ENCODE data around the gene AKAP13.

AKAP13 gene

DNA sequence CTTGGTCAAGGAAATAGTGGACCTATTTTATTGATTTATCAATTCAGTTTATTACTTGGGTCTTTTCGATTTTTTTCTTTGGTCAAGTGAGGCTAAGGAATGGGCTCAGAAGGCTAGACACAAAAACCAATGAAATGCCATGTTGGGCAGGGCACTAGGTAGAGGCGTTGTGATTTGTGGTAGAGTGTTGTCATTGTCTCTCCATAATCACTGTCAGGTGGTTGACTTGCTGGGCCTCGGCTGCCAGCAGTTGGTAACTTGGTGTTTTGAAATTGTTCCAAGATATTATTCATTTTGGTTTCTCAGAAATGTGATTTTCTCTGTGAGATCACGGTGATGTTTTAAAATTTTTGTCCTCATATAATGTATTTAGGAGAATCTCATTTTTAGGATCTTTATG lies 240.7 kb downstream of the AKAP13 start:
- DNase-seq (ENCODE audit: low read depth in 2 of 2): no peak

GRCh38 chr15:85622221-85622831 lies 241.9 kb downstream of the AKAP13 start:
- DNase-seq (ENCODE audit: low read depth in 2 of 2): no peak

GRCh38 chr15:85623315-85624049 lies 243.1 kb downstream of the AKAP13 start:
- DNase-seq (ENCODE audit: low read depth in 2 of 2): no peak

DNA sequence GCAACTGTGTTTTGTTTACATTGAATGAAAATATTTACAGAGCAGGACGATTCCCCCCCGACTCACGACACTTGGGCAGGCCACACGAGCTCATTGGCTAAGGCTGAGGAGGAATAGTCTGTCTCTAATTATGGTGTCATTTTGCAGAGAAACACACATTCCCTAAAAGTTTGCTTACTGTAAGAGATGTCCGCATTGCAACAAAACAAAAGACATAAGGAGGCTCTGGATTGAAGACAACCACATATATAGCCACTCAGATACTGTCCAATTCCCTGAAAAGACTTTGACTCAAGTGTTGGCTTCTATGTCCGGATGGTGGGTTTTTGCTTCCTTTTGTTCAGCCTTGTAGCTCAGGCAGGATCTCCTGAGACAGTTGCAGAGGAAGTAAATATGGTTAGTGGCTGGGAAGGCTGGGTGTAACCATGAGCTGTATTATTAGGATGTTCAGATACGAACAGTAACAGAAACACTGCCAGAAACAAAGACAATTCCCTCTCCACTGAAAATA lies 243.9 kb downstream of the AKAP13 start:
- no peak for DNase-seq (ENCODE audit: low read depth in 2 of 2)

DNA sequence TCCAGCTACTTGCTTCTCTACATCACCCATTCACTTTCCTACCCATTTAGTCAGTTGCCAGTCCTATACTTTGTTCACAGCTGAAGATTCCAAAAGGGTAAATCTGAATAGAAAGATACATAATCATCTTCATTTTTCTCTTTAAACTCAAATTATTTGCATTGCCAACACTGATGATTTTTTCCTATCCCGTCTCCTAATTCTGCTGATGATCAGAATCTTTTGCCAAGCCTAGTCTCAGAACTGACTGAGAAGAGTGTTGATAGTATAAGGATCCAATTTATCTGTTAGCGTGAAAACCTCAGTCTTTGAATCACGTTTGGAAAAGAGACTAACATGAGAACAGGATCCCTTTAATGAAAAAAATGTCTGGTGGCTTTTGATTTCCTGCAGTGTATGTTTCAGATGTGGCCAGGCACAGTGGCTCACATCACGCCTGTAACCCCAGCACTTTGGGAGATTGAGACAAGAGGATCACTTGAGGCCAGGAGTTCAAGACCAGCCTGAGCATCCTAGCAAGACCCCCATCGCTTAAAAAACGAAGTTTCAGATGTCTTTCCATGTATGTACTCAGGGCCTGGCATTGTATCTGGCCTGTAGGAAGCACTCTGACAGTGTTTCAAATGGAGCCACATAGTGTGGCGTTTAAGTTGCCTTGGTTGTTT lies 244.9 kb downstream of the AKAP13 start:
- DNase-seq (ENCODE audit: low read depth in 2 of 2): no peak

GRCh38 chr15:85625856-85626255 lies 245.5 kb downstream of the AKAP13 start:
- no peak for DNase-seq (ENCODE audit: low read depth in 2 of 2)

DNA sequence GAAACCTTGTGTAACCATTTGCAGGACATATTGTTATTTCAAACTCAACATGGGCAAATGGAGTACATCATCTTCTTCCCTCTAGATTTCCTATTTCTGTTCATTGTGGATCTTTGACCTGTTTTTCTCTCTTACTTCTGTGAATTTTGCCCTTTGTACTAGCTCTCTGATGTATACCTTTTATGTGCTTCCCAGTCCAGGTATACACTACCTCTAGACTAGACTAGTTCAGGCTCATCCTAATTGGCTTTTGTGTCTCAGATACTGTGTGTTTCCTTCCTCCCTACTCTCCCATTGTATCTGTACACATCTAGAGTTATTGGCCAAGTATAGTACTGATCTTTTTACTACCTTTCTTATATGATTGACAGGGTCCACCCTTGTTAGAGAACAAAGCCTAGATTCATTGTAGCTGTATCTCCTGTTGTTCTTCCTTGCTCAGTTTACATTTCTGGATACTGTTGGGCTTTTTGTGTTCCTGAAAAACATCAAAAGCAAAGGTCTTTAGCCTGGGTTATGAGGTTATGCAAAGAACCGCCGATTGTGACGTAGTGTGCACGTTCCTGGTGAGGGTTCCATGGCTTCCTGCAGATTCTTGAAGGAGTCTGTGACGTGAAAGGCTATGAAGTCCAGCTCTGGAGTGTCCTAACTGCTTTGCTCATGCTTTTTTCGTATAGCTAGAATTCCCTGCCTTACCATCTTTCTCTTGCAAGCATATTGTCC lies 247.0 kb downstream of the AKAP13 start:
- DNase-seq (ENCODE audit: low read depth in 2 of 2): no peak

DNA sequence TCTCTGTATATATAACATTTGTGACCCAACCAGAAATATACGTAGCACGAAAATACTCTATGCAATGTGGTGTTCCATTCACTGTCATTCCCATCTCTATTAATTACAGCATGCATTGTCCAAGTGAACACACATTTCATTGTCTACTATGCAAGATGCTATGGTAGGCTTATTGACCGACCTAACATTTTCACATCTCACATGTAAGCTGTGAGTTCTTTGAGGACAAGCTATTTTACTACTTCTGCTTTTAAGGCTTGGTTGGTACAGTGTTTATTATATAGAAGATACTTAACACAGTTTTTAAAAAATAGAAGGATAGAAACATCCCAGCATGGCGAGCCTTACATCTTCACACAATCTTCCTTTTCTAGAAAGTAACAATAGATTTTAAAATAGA lies 249.9 kb downstream of the AKAP13 start:
- no peak for DNase-seq (ENCODE audit: low read depth in 2 of 2)

GRCh38 chr15:85631018-85631417 lies 250.6 kb downstream of the AKAP13 start:
- DNase-seq (ENCODE audit: low read depth in 2 of 2): no peak

DNA sequence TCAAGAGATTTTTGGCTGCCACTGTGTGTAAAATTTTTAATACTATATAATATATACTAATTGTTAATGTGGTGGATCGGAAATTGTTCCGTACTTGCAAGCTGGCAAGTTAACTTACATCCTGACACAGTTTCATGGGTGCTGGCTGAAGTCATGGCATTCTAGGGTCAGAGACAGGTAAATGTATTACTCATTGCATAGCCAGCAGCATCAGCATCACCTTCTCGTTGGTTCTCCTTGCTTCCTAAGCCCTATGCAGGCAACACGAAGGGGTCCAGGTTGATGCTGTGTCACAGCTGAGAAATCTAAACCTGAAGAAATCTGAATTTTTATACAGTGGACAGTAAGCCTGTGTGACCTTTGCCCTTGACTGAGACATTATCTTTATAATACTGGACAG lies 251.6 kb downstream of the AKAP13 start:
- no peak for DNase-seq (ENCODE audit: low read depth in 2 of 2)

DNA sequence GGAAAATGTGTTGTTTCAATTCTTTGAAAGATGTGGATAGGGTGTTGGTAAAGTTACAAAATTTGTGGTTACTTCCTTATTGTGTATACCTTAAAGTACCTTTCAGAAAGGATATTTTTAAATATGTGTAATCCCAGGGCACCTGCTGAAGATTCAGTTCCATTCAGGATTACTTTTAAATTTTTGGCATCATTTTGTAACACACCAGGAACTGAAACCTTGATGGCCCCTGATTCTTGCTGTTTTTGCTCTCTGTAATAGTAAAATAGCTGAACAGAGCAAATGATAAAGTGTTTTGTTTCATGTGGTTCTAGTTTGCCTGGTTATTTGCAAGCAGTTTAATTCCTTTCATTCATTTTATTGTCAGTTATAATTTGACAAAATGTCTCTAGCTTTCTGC lies 253.5 kb downstream of the AKAP13 start:
- DNase-seq (ENCODE audit: low read depth in 2 of 2): no peak

DNA sequence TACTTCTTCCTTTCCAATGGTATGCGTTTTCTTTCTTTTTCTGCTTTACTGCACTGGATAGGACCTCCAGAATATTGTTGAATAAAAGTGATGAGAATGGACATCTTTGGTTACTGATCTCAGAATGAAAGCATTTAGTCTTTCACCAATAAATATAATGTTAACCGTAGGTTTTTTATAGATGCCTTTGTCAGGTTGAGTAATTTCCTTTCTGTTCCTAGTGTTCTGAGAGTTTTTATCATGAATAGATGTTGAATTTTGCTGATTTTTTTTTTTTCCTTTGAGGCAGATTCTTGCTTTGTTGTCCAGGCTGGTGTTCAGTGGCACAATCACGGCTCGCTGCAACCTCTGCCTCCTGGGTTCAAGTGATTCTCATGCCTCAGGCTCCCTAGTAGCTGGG lies 255.9 kb downstream of the AKAP13 start:
- no peak for DNase-seq (ENCODE audit: low read depth in 2 of 2)

- DNase-seq (ENCODE audit: low read depth in 2 of 2): no peak
Observed at GRCh38 chr15:85639752-85640381, 259.5 kb downstream of the AKAP13 start.

GRCh38 chr15:85642065-85642692 lies 261.8 kb downstream of the AKAP13 start:
- no peak for DNase-seq (ENCODE audit: low read depth in 2 of 2)

GRCh38 chr15:85642693-85643066 lies 262.3 kb downstream of the AKAP13 start:
- no peak for DNase-seq (ENCODE audit: low read depth in 2 of 2)

GRCh38 chr15:85646538-85647091 lies 266.2 kb downstream of the AKAP13 start:
- DNase-seq (ENCODE audit: low read depth in 2 of 2): peak; percentile 14

- peak in 1 of 2 donors; percentile 14 for DNase-seq (ENCODE audit: low read depth in 2 of 2)
Observed at GRCh38 chr15:85649372-85649771, 269.0 kb downstream of the AKAP13 start.

DNA sequence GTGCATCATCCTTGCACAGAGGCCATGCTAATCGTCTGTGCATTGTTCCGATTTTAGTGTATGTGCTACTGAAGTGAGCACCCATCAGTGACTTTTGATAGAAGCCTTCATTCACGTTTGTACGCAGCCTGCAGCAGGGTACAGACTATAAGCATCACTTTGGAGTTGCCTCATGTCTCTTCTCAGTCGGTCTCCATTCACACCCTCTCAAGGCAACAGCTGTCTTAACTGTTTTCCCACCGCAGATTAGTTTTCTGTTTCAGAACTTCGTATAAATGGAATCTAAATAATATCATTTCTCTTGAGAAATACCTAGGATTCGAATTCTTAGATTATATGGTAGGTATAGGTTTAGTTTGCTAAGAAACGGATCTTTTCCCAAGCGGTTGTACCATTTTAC lies 271.1 kb downstream of the AKAP13 start:
- no peak for DNase-seq (ENCODE audit: low read depth in 2 of 2)

GRCh38 chr15:85652457-85652856 lies 272.1 kb downstream of the AKAP13 start:
- no peak for DNase-seq (ENCODE audit: low read depth in 2 of 2)

GRCh38 chr15:85657132-85657531 lies 276.7 kb downstream of the AKAP13 start:
- no peak for DNase-seq (ENCODE audit: low read depth in 2 of 2)

DNA sequence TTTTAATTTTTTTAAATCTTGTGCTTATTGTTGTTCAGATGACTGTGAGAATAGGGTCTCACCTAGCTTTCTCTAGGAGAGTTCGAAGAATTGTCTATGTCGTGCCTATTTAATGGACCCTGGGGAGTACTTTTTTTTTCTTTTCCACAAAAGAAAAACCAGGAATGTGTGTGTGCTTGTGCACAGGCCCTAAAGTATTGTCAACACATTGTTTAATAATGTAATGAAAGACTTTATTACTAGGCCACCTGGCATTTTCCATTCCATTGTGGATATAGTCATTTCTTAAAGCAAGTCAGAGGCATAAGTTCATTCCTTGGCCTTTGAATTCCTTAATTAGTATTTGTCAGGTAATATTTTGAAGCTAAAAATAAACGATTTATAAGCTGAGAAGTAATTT lies 278.4 kb downstream of the AKAP13 start:
- no peak for DNase-seq (ENCODE audit: low read depth in 2 of 2)

Data from activated CD8-positive, alpha-beta memory T cell treated with anti-CD3 and anti-CD28 coated beads for 4 hours (primary cell).